SH-SY5Y (cell line): ENCODE results near the gene SLC34A1.

Experiments used
- GATA2 ChIP-seq: IDR thresholded peaks from 2 replicates; pipeline ENCODE4 v1.6.1; 2011; ENCODE audit warnings: mild to moderate bottlenecking, low read depth, low read length
- GATA3 ChIP-seq: IDR thresholded peaks from 2 replicates; pipeline ENCODE4 v1.6.1; 2011; ENCODE audit warnings: low read depth, mild to moderate bottlenecking, low read length, moderate library complexity

DNA sequence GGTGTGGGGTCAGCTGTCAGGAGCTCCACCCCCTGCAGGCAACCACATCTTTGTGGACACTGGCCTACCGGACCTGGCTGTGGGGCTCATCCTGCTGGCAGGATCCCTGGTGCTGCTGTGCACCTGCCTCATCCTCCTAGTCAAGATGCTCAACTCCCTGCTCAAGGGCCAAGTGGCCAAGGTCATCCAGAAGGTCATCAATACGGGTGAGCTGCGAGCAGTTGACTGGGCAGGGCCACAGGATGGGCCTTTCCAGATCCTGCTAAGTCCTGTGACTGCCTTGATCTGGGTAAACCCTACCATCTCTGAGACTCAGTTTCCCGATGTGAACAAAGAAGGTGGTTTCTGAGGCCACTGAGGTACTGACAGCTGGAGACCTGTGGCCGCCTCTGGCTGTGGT lies 9.8 kb downstream of the SLC34A1 start:
- TF ChIP-seq GATA2 (no peak), GATA3 (no peak)
